HEK293 (cell line): ENCODE data around the gene MYCBPAP.

Experiments used
- CTCF ChIA-PET: fragments of 350-600 bp; formaldehyde crosslinking; extraction: SDS; loops from one replicate; lab custom pipeline; 2021; ENCODE audit warnings: antibody characterized with exemption; lab: Yijun Ruan, JAX
- POLR2A ChIA-PET: fragments of 300-600 bp; formaldehyde crosslinking; extraction: SDS; loops from one replicate; lab custom pipeline; 2020; ENCODE audit warnings: antibody characterized with exemption, inconsistent platforms; lab: Yijun Ruan, JAX
- H3K27ac ChIP-seq: fragments of 200-500 bp; sonication (Bioruptor generic); 2 replicates; pipeline ENCODE4 v1.5.1; 2014; ENCODE audit warnings: low read depth, low read length, control low read depth, inconsistent platforms; ENCODE audit errors: extremely low read depth
- H3K36me3 ChIP-seq, 2 experiments: fragments of 200-500 bp in 1 of 2; sonication (Bioruptor generic) in 1 of 2; 1 replicate in 1 of 2; 2 replicates in 1 of 2; pipeline ENCODE4 v1.5.1; 2014 to 2017; ENCODE audit warnings: inconsistent platforms in 2 of 2, low read length in 2 of 2; ENCODE audit not compliant: control insufficient read depth in 2 of 2, insufficient read depth in 1 of 2
- H3K4me1 ChIP-seq: fragments of 200-500 bp; sonication (Bioruptor generic); 2 replicates; pipeline ENCODE4 v1.5.1; 2014; ENCODE audit warnings: mild to moderate bottlenecking, low read length, inconsistent platforms; ENCODE audit not compliant: control insufficient read depth, insufficient read depth
- H3K4me3 ChIP-seq: 2 replicates; pipeline ENCODE4 v1.5.1; 2011; ENCODE audit warnings: low read depth, mild to moderate bottlenecking, control low read depth, low read length, moderate library complexity
- H3K9me3 ChIP-seq: fragments of 200-500 bp; sonication (Bioruptor generic); 2 replicates; pipeline ENCODE4 v1.5.1; 2014; ENCODE audit warnings: low read depth, low read length, inconsistent platforms; ENCODE audit not compliant: control insufficient read depth, insufficient read depth
- EGR2 ChIP-seq: fragments of 450-650 bp; formaldehyde crosslinking; IDR thresholded peaks from 2 replicates; pipeline ENCODE4 v1.5.1; 2016; ENCODE audit warnings: low read depth, missing biosample characterization, missing genetic modification characterization
- HOXA7 ChIP-seq: sonication (generic); formaldehyde crosslinking; IDR thresholded peaks from 2 replicates; pipeline ENCODE4 v1.8.1; 2022; ENCODE audit warnings: missing genetic modification reagents, borderline replicate concordance
- KLF9 ChIP-seq: fragments of 450-650 bp; formaldehyde crosslinking; IDR thresholded peaks from 2 replicates; pipeline ENCODE4 v1.5.1; 2016; ENCODE audit warnings: missing biosample characterization, missing genetic modification characterization, low read depth
- PBX3 ChIP-seq: sonication (generic); formaldehyde crosslinking; IDR thresholded peaks from 2 replicates; pipeline ENCODE4 v1.8.1; 2022; ENCODE audit warnings: mild to moderate bottlenecking, moderate library complexity, missing genetic modification reagents
- PRDM10 ChIP-seq: fragments of 450-650 bp; formaldehyde crosslinking; IDR thresholded peaks from 2 replicates; pipeline ENCODE4 v1.5.1; 2016; ENCODE audit warnings: missing biosample characterization, missing genetic modification characterization
- SCRT1 ChIP-seq: fragments of 450-650 bp; formaldehyde crosslinking; IDR thresholded peaks from 2 replicates; pipeline ENCODE4 v1.5.1; 2016; ENCODE audit warnings: missing biosample characterization, missing genetic modification characterization, borderline replicate concordance
- SCRT2 ChIP-seq: fragments of 450-650 bp; formaldehyde crosslinking; IDR thresholded peaks from 2 replicates; pipeline ENCODE4 v1.5.1; 2016; ENCODE audit warnings: missing biosample characterization, missing genetic modification characterization
- ZBTB1 ChIP-seq: fragments of 450-650 bp; formaldehyde crosslinking; IDR thresholded peaks from 2 replicates; pipeline ENCODE4 v1.5.1; 2016; ENCODE audit warnings: missing biosample characterization, missing genetic modification characterization
- ZNF10 ChIP-seq: fragments of 450-650 bp; formaldehyde crosslinking; IDR thresholded peaks from 2 replicates; pipeline ENCODE4 v1.5.1; 2017; ENCODE audit warnings: missing biosample characterization, missing genetic modification characterization
- ZNF121 ChIP-seq: fragments of 450-650 bp; formaldehyde crosslinking; IDR thresholded peaks from 2 replicates; pipeline ENCODE4 v1.5.1; 2016; ENCODE audit warnings: missing biosample characterization, missing genetic modification characterization
- ZNF133 ChIP-seq: fragments of 450-650 bp; formaldehyde crosslinking; IDR thresholded peaks from 2 replicates; pipeline ENCODE4 v1.5.1; 2016; ENCODE audit warnings: missing biosample characterization, missing genetic modification characterization
- ZNF155 ChIP-seq: fragments of 450-650 bp; formaldehyde crosslinking; IDR thresholded peaks from 2 replicates; pipeline ENCODE4 v1.5.1; 2016; ENCODE audit warnings: missing biosample characterization, missing genetic modification characterization
- ZNF391 ChIP-seq: fragments of 450-650 bp; formaldehyde crosslinking; IDR thresholded peaks from 2 replicates; pipeline ENCODE4 v1.5.1; 2016; ENCODE audit warnings: low read depth, missing biosample characterization, missing genetic modification characterization, borderline replicate concordance
- ZNF394 ChIP-seq: fragments of 450-650 bp; formaldehyde crosslinking; IDR thresholded peaks from 2 replicates; pipeline ENCODE4 v1.5.1; 2016; ENCODE audit warnings: missing biosample characterization, missing genetic modification characterization, mild to moderate bottlenecking, moderate library complexity, borderline replicate concordance
- ZNF433 ChIP-seq: fragments of 450-650 bp; formaldehyde crosslinking; IDR thresholded peaks from 2 replicates; pipeline ENCODE4 v1.5.1; 2016; ENCODE audit warnings: missing biosample characterization, missing genetic modification characterization, low read depth
- ZNF48 ChIP-seq: fragments of 450-650 bp; formaldehyde crosslinking; IDR thresholded peaks from 2 replicates; pipeline ENCODE4 v1.5.1; 2016; ENCODE audit warnings: missing biosample characterization, missing genetic modification characterization
- ZNF549 ChIP-seq: fragments of 450-650 bp; IDR thresholded peaks from 2 replicates; pipeline ENCODE4 v1.5.1; 2018; ENCODE audit warnings: missing biosample characterization, missing genetic modification characterization, mild to moderate bottlenecking, inconsistent platforms, moderate library complexity
- ZNF596 ChIP-seq: fragments of 450-650 bp; IDR thresholded peaks from 2 replicates; pipeline ENCODE4 v1.5.0; 2018; ENCODE audit warnings: missing biosample characterization, mild to moderate bottlenecking, missing genetic modification characterization, moderate library complexity
- ZNF623 ChIP-seq: fragments of 450-650 bp; formaldehyde crosslinking; IDR thresholded peaks from 2 replicates; pipeline ENCODE4 v1.5.1; 2016; ENCODE audit warnings: missing biosample characterization, missing genetic modification characterization
- ZNF626 ChIP-seq: fragments of 450-650 bp; sonication (Bioruptor Pico); formaldehyde crosslinking; IDR thresholded peaks from 2 replicates; pipeline ENCODE4 v1.5.1; 2018; ENCODE audit warnings: missing biosample characterization, missing genetic modification characterization, inconsistent platforms
- ZNF658 ChIP-seq: fragments of 450-650 bp; formaldehyde crosslinking; IDR thresholded peaks from 2 replicates; pipeline ENCODE4; 2016; ENCODE audit warnings: missing biosample characterization, missing genetic modification characterization
- ZNF664 ChIP-seq: fragments of 450-650 bp; formaldehyde crosslinking; IDR thresholded peaks from 2 replicates; pipeline ENCODE4 v1.5.1; 2016; ENCODE audit warnings: missing biosample characterization, missing genetic modification characterization
- ZNF837 ChIP-seq: fragments of 450-650 bp; formaldehyde crosslinking; IDR thresholded peaks from 2 replicates; pipeline ENCODE4 v1.5.1; 2016; ENCODE audit warnings: missing biosample characterization, missing genetic modification characterization
- ZNF843 ChIP-seq: fragments of 450-650 bp; formaldehyde crosslinking; IDR thresholded peaks from 2 replicates; pipeline ENCODE4 v1.5.1; 2016; ENCODE audit warnings: missing biosample characterization, missing genetic modification characterization
- TF ChIP-seq, protein P1 (sequence below): fragments of 450-650 bp; IDR thresholded peaks from 2 replicates; pipeline ENCODE4 v1.5.1; 2018; ENCODE audit warnings: missing biosample characterization, missing genetic modification characterization
- TF ChIP-seq, protein P2 (sequence below): fragments of 450-650 bp; formaldehyde crosslinking; conservative IDR thresholded peaks from 2 replicates; pipeline ENCODE4 v1.5.1; 2016; ENCODE audit warnings: low read depth, missing biosample characterization, missing genetic modification characterization

Gene MYCBPAP

DNA sequence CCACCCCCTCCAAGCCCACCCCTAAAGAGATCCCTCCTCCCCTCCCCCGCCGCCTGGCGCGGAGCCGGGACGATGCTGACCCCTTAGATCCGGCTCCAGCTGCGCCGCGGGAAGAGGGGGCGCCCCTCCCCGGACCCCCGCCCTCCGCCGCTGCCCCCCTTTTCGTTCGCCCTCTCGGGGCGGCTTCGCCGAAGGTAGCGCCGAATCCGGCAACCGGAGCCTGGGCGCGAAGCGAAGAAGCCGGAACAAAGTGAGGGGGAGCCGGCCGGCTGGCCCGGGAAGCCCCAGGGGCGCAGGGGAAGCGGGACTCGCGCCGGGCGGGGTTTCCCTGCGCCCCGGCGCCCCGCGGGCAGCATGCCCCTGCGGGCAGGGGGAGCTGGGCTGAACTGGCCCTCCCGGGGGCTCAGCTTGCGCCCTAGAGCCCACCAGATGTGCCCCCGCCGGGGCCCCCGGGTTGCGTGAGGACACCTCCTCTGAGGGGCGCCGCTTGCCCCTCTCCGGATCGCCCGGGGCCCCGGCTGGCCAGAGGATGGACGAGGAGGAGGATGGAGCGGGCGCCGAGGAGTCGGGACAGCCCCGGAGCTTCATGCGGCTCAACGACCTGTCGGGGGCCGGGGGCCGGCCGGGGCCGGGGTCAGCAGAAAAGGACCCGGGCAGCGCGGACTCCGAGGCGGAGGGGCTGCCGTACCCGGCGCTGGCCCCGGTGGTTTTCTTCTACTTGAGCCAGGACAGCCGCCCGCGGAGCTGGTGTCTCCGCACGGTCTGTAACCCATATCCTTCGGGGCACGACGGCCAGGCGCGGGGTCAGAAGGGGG is 52.9 kb downstream of the MYCBPAP start (continued):
- TF ChIP-seq ZNF121 (tag by site-specific recombination): no peak
- TF ChIP-seq ZNF10 (tag by site-specific recombination): no peak
- no peak for TF ChIP-seq ZNF133 (tag by site-specific recombination)
- no peak for TF ChIP-seq KLF9 (tag by site-specific recombination)
- no peak for TF ChIP-seq ZNF48 (tag by site-specific recombination)
- TF ChIP-seq PBX3: no peak
- TF ChIP-seq, protein P1, sequence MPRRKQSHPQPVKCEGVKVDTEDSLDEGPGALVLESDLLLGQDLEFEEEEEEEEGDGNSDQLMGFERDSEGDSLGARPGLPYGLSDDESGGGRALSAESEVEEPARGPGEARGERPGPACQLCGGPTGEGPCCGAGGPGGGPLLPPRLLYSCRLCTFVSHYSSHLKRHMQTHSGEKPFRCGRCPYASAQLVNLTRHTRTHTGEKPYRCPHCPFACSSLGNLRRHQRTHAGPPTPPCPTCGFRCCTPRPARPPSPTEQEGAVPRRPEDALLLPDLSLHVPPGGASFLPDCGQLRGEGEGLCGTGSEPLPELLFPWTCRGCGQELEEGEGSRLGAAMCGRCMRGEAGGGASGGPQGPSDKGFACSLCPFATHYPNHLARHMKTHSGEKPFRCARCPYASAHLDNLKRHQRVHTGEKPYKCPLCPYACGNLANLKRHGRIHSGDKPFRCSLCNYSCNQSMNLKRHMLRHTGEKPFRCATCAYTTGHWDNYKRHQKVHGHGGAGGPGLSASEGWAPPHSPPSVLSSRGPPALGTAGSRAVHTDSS (tag by site-specific recombination): 0 out of 2 replicates have a peak, but pooled peaks have one; percentile 27

DNA sequence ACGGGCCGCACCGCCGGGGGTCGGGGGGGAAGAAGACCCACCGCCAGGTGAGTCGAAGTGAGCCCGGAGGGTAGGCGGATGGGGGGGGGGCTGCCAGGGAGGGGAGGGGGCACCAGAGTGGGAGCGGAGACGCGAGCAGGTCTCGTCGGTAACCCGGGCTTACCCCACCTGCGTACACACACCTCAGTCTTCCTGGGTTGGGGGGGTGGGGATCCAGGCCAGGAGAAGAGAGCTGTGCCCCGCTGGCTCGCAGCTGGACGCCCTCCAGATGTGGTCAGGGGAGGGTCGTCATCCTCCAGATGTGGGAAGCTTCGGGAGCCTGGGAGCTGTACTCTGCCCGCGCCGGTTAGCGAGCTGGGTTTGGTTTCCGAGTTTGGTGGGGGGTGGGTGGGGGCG is 53.5 kb downstream of the MYCBPAP start:
- peak overlapping the region; percentile 38; the same call in 1 of the 2 replicates for H3K4me3 ChIP-seq
- H3K36me3 ChIP-seq: no peaks in the 10 kb centered on the region
- peaks cover 5% of the 10 kb centered on the region; the same call in 1 of the 2 replicates for H3K4me1 ChIP-seq
- ChIA-PET CTCF (interaction anchor here (0.5 to 3.4 kb wide), 10 partner anchors 8 to 276 kb away, joined by 3 to 20 read pairs (median 4); no protein-coding TSS in a partner anchor), POLR2A (interaction anchor here (0.6 to 1.1 kb wide), 3 partner anchors 64 to 252 kb away, joined by 3 to 5 read pairs (median 4); no protein-coding TSS in a partner anchor)
- no peaks in the 10 kb centered on the region for H3K9me3 ChIP-seq
- no peak overlapping the region for H3K27ac ChIP-seq
- TF ChIP-seq ZNF596 (tag by site-specific recombination) (no peak), PRDM10 (tag by site-specific recombination) (no peak), ZNF623 (no peak), ZNF155 (tag by site-specific recombination) (no peak), ZNF843 (no peak), EGR2 (tag by site-specific recombination) (no peak), ZNF664 (tag by site-specific recombination) (no peak), ZNF394 (tag by site-specific recombination) (no peak), ZNF549 (tag by site-specific recombination) (no peak), ZBTB1 (tag by site-specific recombination) (no peak), HOXA7 (no peak), ZNF837 (tag by site-specific recombination) (no peak), ZNF391 (tag by site-specific recombination) (no peak), ZNF433 (tag by site-specific recombination) (no peak), SCRT2 (no peak), ZNF658 (tag by site-specific recombination) (no peak), SCRT1 (tag by site-specific recombination) (no peak), ZNF626 (tag by site-specific recombination) (no peak)
- TF ChIP-seq, protein P2, sequence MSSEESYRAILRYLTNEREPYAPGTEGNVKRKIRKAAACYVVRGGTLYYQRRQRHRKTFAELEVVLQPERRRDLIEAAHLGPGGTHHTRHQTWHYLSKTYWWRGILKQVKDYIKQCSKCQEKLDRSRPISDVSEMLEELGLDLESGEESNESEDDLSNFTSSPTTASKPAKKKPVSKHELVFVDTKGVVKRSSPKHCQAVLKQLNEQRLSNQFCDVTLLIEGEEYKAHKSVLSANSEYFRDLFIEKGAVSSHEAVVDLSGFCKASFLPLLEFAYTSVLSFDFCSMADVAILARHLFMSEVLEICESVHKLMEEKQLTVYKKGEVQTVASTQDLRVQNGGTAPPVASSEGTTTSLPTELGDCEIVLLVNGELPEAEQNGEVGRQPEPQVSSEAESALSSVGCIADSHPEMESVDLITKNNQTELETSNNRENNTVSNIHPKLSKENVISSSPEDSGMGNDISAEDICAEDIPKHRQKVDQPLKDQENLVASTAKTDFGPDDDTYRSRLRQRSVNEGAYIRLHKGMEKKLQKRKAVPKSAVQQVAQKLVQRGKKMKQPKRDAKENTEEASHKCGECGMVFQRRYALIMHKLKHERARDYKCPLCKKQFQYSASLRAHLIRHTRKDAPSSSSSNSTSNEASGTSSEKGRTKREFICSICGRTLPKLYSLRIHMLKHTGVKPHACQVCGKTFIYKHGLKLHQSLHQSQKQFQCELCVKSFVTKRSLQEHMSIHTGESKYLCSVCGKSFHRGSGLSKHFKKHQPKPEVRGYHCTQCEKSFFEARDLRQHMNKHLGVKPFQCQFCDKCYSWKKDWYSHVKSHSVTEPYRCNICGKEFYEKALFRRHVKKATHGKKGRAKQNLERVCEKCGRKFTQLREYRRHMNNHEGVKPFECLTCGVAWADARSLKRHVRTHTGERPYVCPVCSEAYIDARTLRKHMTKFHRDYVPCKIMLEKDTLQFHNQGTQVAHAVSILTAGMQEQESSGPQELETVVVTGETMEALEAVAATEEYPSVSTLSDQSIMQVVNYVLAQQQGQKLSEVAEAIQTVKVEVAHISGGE (tag by site-specific recombination): no peak
